CD4-positive, alpha-beta memory T cell (primary cell): ENCODE results near the gene PRXL2A. TPM values are rescaled to one million over a fixed set of nuclear protein-coding genes. Genes with fewer than 3 reads are reported as not detected.

ENCODE experiments used
- CTCF ChIA-PET: fragments of 350-600 bp; sonication (Branson Sonifier 250); formaldehyde crosslinking; loops from one replicate; lab custom pipeline; 2021; ENCODE audit warnings: inconsistent platforms; ENCODE audit not compliant: partially characterized antibody; lab: Charles Lee
- POLR2A ChIA-PET: fragments of 350-600 bp; sonication (Branson Sonifier 250); formaldehyde crosslinking; loops from one replicate; lab custom pipeline; 2021; ENCODE audit not compliant: partially characterized antibody; lab: Charles Lee
- DNase-seq, 5 donors: peaks; one replicate each; pipeline versions ENCODE4 v3.0.0 to v3.0.0-alpha.2; 2020 to 2022; ENCODE audit warnings: mixed read lengths in 1 of 5
- H3K27ac ChIP-seq: one replicate; pipeline ENCODE4 v1.7.0; 2013; ENCODE audit warnings: low read depth, low read length
- H3K27me3 ChIP-seq: 2 replicates; pipeline ENCODE4 v1.7.0; 2013; ENCODE audit warnings: mild to moderate bottlenecking, low read length, moderate library complexity; ENCODE audit not compliant: insufficient read depth
- H3K36me3 ChIP-seq: 2 replicates; pipeline ENCODE4 v1.7.0; 2013; ENCODE audit warnings: mild to moderate bottlenecking, low read length, moderate library complexity; ENCODE audit not compliant: insufficient read depth
- H3K4me1 ChIP-seq: 2 replicates; pipeline ENCODE4 v1.7.0; 2013; ENCODE audit warnings: mild to moderate bottlenecking, low read length, moderate library complexity; ENCODE audit not compliant: insufficient read depth
- H3K4me3 ChIP-seq, 2 donors: one replicate each; pipeline ENCODE4 v1.7.0; 2013; ENCODE audit warnings: low read length in 2 of 2, mild to moderate bottlenecking in 1 of 2
- H3K9me3 ChIP-seq, 2 donors: one replicate each; pipeline ENCODE4 v1.7.0; 2013; ENCODE audit warnings: low read length in 2 of 2, control low read depth in 1 of 2; ENCODE audit not compliant: control insufficient read depth in 1 of 2
- H3K27ac Mint-ChIP-seq, 7 donors: one replicate each; pipeline ENCODE4 v1.8.0; 2020 to 2021; ENCODE audit warnings: mixed read lengths in 7 of 7, mild to moderate bottlenecking in 6 of 7, inconsistent platforms in 3 of 7, moderate library complexity in 3 of 7
- H3K27me3 Mint-ChIP-seq, 2 donors: one replicate each; pipeline ENCODE4 v1.8.0; 2020 to 2021; ENCODE audit warnings: mixed read lengths in 2 of 2
- H3K36me3 Mint-ChIP-seq, 2 donors: one replicate each; pipeline ENCODE4 v1.8.0; 2020 to 2021; ENCODE audit warnings: mixed read lengths in 2 of 2, inconsistent platforms in 1 of 2, mild to moderate bottlenecking in 1 of 2
- H3K4me1 Mint-ChIP-seq, 4 donors: one replicate each; pipeline ENCODE4 v1.8.0; 2020 to 2021; ENCODE audit warnings: mixed read lengths in 4 of 4, mild to moderate bottlenecking in 1 of 4
- H3K4me3 Mint-ChIP-seq, 8 donors: one replicate each; pipeline ENCODE4 v1.8.0; 2020 to 2021; ENCODE audit warnings: mixed read lengths in 8 of 8, mild to moderate bottlenecking in 7 of 8, moderate library complexity in 6 of 8, inconsistent platforms in 3 of 8
- H3K9me3 Mint-ChIP-seq, 8 donors: one replicate each; pipeline ENCODE4 v1.8.0; 2020 to 2021; ENCODE audit warnings: mixed read lengths in 8 of 8, mild to moderate bottlenecking in 5 of 8, inconsistent platforms in 3 of 8, moderate library complexity in 1 of 8
- intact Hi-C: fragments of 100-400 bp; cut with micrococcal nuclease; formaldehyde crosslinking; loops from one replicate; pipeline ENCODE4 v1.15.1; 2023
- polyA plus RNA-seq, 2 donors: library from polyadenylated mRNA; unstranded; fragments of 300-500 nt; fragmentation: Illumina TruSeq; gene quantifications; one replicate each; pipeline ENCODE4 v1.2.3, GENCODE V29; 2021
- total RNA-seq, 2 experiments: library from RNA; stranded (reverse); gene quantifications; one replicate each; pipeline ENCODE4 v1.2.3, GENCODE V29; 2021

PRXL2A gene
- total and polyA plus RNA-seq, 4 experiments from 2014 or later: 3.6 to 6.0 (median 4.2) TPM

DNA sequence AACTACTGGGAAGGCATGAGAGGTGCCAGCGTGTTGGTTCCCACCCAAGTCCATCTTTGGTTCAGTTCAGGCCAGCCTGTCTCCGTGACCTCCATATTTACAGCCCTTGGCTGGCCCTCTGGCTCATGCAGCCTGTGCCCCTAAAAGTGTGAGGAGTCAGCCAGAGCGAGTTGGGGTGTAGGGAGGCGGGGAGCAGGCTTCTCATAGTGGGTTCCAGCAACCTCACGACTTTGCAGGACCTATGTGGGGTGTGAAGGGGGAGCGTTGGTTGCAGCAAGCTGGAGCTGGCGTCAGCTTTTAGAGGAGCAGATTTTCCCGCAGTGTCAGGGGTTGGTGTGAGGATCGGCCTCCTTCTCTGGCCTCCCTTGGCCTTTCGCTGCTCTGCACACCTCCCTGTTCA, 55.5 kb downstream of the PRXL2A start:
- DNase-seq: no peak
- Mint-ChIP-seq H3K27me3 (no peaks in the 10 kb centered on the region), H3K27ac (peak overlapping the region; percentile 93 to 100 (median 96)), H3K9me3 (peaks cover 0 to 1% (median 0%) of the 10 kb centered on the region in 8 donors), H3K4me3 (peak overlapping the region; percentile 76 to 100 (median 96)), H3K4me1 (peaks cover 82 to 100% (median 92%) of the 10 kb centered on the region in 4 donors), H3K36me3 (peaks cover 11 to 25% of the 10 kb centered on the region in 2 donors)
- Histone ChIP-seq H3K36me3 (no peaks in the 10 kb centered on the region), H3K27ac (peak overlapping the region; percentile 83), H3K4me1 (peaks cover 99% of the 10 kb centered on the region), H3K4me3 (peak overlapping the region; percentile 48 to 58), H3K27me3 (no peaks in the 10 kb centered on the region), H3K9me3 (no peaks in the 10 kb centered on the region)
- intact Hi-C loops: no loop called here
- CTCF ChIA-PET: interaction anchor here (0.7 to 20.7 kb wide), 8 partner anchors 9 to 82 kb away, joined by 3 to 516 read pairs (median 19); no protein-coding TSS in a partner anchor
- POLR2A ChIA-PET: interaction anchor here (21.5 to 31.9 kb wide), 4 partner anchors 4 to 37 kb away, joined by 598 to 906 read pairs (median 656); partner anchors contain the start of gene TSPAN14

DNA sequence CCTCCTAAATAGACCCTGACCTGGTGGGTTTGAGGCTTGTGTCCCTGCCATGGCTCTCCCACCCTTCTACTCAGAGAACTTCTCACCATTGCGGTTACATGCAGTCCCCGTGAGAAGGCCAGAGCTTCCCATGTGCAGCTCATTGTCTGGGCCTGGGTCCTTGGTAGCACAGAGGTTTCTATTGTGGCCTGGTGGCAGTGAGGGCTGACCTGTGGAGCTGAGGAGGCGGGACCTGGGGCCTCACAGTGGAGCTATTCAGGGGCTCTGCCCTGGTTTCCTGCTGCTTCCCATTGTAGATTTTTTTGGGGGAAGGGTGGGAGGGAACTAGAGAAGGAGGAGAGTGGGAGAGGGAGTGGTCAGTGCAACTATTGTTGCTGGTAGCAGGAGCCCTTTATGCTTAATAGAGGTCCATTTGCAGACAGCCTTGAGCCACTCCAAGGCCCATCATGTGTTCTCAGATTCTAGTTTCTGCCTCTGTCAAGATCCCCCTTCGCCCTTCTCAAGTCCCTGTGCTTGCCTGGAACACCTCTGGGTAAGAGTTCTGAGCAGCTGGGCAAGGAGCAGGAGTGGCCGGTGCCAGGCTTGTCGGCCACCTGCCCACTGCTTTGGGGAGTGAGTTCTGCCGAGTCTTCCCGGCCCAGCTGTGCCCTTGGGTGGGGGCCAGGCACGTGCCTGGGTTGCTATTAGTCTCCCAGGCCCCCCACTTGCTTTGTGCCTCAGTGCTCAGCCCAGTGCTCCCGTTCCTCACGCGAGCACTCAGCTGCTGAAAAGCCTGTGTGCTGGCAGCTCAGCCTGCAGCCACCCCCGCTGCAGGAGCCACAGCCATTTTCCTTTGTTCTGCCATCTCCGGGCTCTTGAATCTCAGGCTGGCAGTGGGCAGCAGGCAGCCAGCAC, 56.5 kb downstream of the PRXL2A start:
- DNase-seq: no peak
- Histone ChIP-seq H3K9me3 (no peaks in the 10 kb centered on the region), H3K4me1 (peaks cover 100% of the 10 kb centered on the region), H3K27me3 (no peaks in the 10 kb centered on the region), H3K27ac (peak overlapping the region; percentile 83), H3K4me3 (peak overlapping the region; percentile 48 to 58), H3K36me3 (no peaks in the 10 kb centered on the region)
- intact Hi-C loops: loop anchor here (1.0 to 5.0 kb wide), 2 partner anchors 10 to 263 kb away; no protein-coding TSS in a partner anchor
- H3K27ac Mint-ChIP-seq: peak overlapping the region; percentile 93 to 100 (median 96)
- H3K27me3 Mint-ChIP-seq: no peaks in the 10 kb centered on the region
- peaks cover 0 to 1% (median 0%) of the 10 kb centered on the region in 8 donors for H3K9me3 Mint-ChIP-seq
- H3K4me3 Mint-ChIP-seq: peak overlapping the region; percentile 83 to 100 (median 96)
- H3K36me3 Mint-ChIP-seq: peaks cover 10 to 28% of the 10 kb centered on the region in 2 donors
- ChIA-PET CTCF (interaction anchor here (0.7 to 20.7 kb wide), 10 partner anchors 7 to 87 kb away, joined by 3 to 516 read pairs (median 19); no protein-coding TSS in a partner anchor), POLR2A (interaction anchor here (1.2 to 31.9 kb wide), 5 partner anchors 3 to 36 kb away, joined by 10 to 906 read pairs (median 598); partner anchors contain the start of gene TSPAN14)
- H3K4me1 Mint-ChIP-seq: peaks cover 79 to 100% (median 93%) of the 10 kb centered on the region in 4 donors

DNA sequence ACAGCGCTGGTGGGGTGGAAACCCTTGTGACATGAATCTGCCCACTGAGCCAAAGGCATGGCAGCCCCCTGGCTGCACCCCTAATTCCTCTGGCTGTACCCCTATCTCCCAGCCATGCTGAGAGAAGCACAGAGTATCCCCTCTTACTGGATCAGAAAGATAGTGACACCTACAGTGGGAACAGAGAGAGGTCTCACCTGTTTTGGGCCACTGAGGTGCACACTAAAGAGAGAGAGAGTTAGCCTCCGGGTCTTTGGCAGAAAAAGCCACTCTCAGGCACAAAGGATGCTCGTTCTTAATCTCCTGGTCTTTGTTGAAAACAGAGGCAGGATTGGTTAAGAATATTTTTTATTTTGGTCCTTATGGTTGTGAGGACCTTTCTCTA, 57.1 kb downstream of the PRXL2A start:
- Mint-ChIP-seq H3K36me3 (peaks cover 13 to 30% of the 10 kb centered on the region in 2 donors), H3K27me3 (no peaks in the 10 kb centered on the region), H3K27ac (peak overlapping the region; percentile 93 to 100 (median 96)), H3K4me1 (peaks cover 75 to 99% (median 91%) of the 10 kb centered on the region in 4 donors), H3K4me3 (peak overlapping the region; percentile 83 to 100 (median 94)), H3K9me3 (peaks cover 0 to 1% (median 0%) of the 10 kb centered on the region in 8 donors)
- no peaks in the 10 kb centered on the region for H3K27me3 ChIP-seq
- ChIA-PET POLR2A (interaction anchor here (1.2 to 31.9 kb wide), 5 partner anchors 9 to 36 kb away, joined by 7 to 906 read pairs (median 598); partner anchors contain the start of gene TSPAN14), CTCF (interaction anchor here (1.1 to 20.7 kb wide), 9 partner anchors 7 to 87 kb away, joined by 3 to 516 read pairs (median 31); no protein-coding TSS in a partner anchor)
- peaks cover 100% of the 10 kb centered on the region for H3K4me1 ChIP-seq
- DNase-seq: no peak
- intact Hi-C loops: loop anchor here (1.0 to 5.0 kb wide), 2 partner anchors 10 to 263 kb away; no protein-coding TSS in a partner anchor
- H3K27ac ChIP-seq: peak overlapping the region; percentile 83
- H3K4me3 ChIP-seq: peak overlapping the region in 1 of 2 donors; percentile 48
- no peaks in the 10 kb centered on the region for H3K36me3 ChIP-seq
- no peaks in the 10 kb centered on the region for H3K9me3 ChIP-seq

DNA sequence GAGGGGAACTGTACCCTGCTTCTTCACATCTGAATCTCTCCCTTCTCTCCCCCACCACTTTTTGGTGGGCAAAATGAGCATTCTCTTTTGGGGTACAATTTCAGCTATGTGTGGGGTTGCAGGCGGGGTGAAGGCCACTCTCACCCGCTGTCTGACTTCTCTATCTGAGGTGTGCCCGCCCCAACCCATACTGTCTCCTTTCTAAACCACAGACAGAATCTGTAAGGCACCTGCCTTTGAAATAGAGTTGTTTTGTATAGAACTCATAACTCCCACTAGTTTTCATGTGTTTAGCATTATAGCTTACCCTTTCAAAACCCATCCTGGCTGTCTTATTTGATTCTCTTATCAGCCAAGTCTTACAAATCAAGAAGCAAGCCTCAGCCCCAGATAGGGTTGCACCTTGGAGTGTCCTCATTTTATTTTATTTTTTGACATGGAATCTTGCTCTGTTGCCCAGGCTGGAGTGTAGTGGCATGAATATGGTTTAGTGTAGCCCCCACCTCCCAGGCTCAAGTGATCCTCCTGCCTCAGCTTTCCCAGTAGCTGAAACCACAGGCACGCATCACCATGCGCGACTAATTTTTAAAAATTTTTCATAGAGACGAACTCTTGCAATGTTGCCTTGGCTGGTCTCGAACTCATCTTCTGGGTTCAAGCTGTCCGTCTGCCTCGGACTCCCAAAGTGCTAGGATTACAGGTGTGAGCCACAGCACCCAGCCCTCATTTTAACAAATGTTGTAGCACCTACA, 57.7 kb downstream of the PRXL2A start:
- intact Hi-C loops: loop anchor here (1.0 to 5.0 kb wide), 4 partner anchors 11 to 264 kb away; no protein-coding TSS in a partner anchor
- no peaks in the 10 kb centered on the region for H3K27me3 Mint-ChIP-seq
- peak overlapping the region; percentile 83 for H3K27ac ChIP-seq
- H3K27ac Mint-ChIP-seq: peak overlapping the region; percentile 93 to 100 (median 96)
- no peaks in the 10 kb centered on the region for H3K27me3 ChIP-seq
- ChIA-PET CTCF (interaction anchor here (1.0 to 20.7 kb wide), 10 partner anchors 8 to 88 kb away, joined by 3 to 516 read pairs (median 18); no protein-coding TSS in a partner anchor), POLR2A (interaction anchor here (1.1 to 31.9 kb wide), 7 partner anchors 9 to 49 kb away, joined by 3 to 906 read pairs (median 10); partner anchors contain the start of gene TSPAN14)
- peak overlapping the region; percentile 33 to 48 for H3K4me3 ChIP-seq
- H3K36me3 ChIP-seq: no peaks in the 10 kb centered on the region
- H3K9me3 ChIP-seq: no peaks in the 10 kb centered on the region
- peaks cover 15 to 34% of the 10 kb centered on the region in 2 donors for H3K36me3 Mint-ChIP-seq
- H3K4me1 Mint-ChIP-seq: peaks cover 74 to 99% (median 91%) of the 10 kb centered on the region in 4 donors
- peak; percentile 66 to 84 (median 71) for DNase-seq
- H3K9me3 Mint-ChIP-seq: peaks cover 0 to 1% (median 0%) of the 10 kb centered on the region in 8 donors
- peaks cover 100% of the 10 kb centered on the region for H3K4me1 ChIP-seq
- peak overlapping the region; percentile 83 to 100 (median 94) for H3K4me3 Mint-ChIP-seq

DNA sequence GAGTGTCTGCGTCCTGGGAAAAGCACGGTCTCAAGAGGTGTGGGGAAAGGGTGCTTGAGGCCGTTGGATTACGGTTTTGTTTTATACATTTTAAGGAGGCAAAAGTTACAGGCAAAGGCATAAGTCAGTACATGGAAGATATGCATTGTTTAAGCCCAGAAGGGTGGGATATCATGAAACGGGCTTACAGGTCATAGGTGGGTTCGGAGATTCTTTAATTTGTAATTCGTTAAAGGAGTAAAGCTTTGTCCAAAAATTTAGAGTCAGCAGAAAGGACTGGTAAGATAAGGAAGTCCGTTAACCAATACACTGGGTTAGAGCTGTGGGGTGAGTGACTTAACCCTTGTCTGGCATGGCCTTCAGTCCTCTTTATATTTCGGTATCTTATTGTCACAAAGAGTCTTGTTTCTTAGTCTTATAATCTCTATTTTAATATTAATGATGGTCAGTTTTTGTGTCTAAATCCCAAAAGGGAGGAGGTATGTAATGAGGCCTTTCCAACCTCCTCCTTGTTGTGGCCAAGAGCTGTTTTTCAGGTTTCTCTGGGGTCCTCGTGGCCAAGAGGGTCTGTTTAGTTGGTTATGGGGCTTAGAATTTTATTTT, 58.5 kb downstream of the PRXL2A start:
- peak overlapping the region; percentile 33 to 48 for H3K4me3 ChIP-seq
- POLR2A ChIA-PET: interaction anchor here (1.1 to 31.9 kb wide), 9 partner anchors 10 to 279 kb away, joined by 3 to 906 read pairs (median 7); partner anchors contain the start of gene TSPAN14

More for the DNA sequence above, 58.5 kb downstream of the PRXL2A start:
- peaks cover 0 to 1% (median 0%) of the 10 kb centered on the region in 8 donors for H3K9me3 Mint-ChIP-seq
- peak overlapping the region; percentile 83 to 100 (median 94) for H3K4me3 Mint-ChIP-seq
- peaks cover 19 to 35% of the 10 kb centered on the region in 2 donors for H3K36me3 Mint-ChIP-seq
- CTCF ChIA-PET: interaction anchor here (1.0 to 20.7 kb wide), 8 partner anchors 8 to 37 kb away, joined by 4 to 516 read pairs (median 52); no protein-coding TSS in a partner anchor
- peaks cover 74 to 99% (median 91%) of the 10 kb centered on the region in 4 donors for H3K4me1 Mint-ChIP-seq
- no peak for DNase-seq
- Histone ChIP-seq H3K27me3 (no peaks in the 10 kb centered on the region), H3K9me3 (no peaks in the 10 kb centered on the region), H3K36me3 (no peaks in the 10 kb centered on the region), H3K4me1 (peaks cover 100% of the 10 kb centered on the region), H3K27ac (peak overlapping the region; percentile 83)
- H3K27me3 Mint-ChIP-seq: no peaks in the 10 kb centered on the region
- intact Hi-C loops: loop anchor here (1.0 to 5.0 kb wide), 3 partner anchors 18 to 265 kb away; no protein-coding TSS in a partner anchor
- peak overlapping the region; percentile 93 to 100 (median 96) for H3K27ac Mint-ChIP-seq
